ENCODE data around the gene PKP1.

The PKP1 gene

GRCh38 chr1:201371276-201371675, 88.0 kb downstream of the PKP1 start:
- DNase-seq (ENCODE audit: low read depth) = no peak

DNA sequence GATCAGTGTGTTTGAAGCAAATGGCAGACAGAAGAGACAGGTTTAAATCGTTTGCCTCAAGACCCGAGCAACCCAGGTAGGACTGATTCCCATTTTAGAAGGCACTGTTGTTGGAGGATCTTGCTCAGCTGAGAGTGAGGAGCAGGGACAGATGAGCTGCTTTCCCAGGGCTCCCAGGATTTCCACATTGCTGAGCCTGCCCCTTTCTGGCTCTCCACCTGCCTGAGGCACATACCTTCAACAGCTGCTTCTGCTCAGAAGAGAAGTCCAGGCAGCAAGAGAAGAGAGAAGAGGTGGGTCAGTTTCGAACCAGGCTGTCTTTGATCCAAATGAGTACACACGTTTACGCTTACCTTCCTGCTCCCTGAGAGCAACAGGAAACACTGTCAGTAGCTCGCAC, 88.5 kb downstream of the PKP1 start:
- no peak for DNase-seq (ENCODE audit: low read depth)

- DNase-seq (ENCODE audit: low read depth) = no peak
These were observed 91.1 kb downstream of the PKP1 start for GRCh38 chr1:201374364-201374763.

DNA sequence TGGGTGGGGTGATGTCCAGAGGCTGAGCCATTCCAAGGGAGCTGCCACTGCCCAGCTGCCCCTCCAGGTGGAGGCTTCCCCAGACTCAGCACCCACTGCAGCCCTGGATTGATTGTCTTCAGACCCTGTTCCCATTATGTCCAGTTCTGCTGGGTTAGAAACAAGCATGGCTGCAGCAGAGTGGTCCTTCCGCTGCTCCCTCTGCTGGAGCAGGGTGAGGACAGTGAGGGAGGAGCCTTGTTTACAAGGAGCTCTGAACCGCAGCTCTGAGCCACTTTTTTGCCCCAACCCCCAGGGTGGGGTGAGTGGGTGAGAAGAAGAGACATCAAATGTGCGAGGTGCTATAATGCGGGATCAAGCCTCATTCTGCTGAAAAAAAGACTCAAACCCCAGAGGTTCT, 91.9 kb downstream of the PKP1 start:
- DNase-seq (ENCODE audit: low read depth) = no peak

GRCh38 chr1:201376107-201376463, 92.8 kb downstream of the PKP1 start:
- DNase-seq (ENCODE audit: low read depth) = no peak

DNA sequence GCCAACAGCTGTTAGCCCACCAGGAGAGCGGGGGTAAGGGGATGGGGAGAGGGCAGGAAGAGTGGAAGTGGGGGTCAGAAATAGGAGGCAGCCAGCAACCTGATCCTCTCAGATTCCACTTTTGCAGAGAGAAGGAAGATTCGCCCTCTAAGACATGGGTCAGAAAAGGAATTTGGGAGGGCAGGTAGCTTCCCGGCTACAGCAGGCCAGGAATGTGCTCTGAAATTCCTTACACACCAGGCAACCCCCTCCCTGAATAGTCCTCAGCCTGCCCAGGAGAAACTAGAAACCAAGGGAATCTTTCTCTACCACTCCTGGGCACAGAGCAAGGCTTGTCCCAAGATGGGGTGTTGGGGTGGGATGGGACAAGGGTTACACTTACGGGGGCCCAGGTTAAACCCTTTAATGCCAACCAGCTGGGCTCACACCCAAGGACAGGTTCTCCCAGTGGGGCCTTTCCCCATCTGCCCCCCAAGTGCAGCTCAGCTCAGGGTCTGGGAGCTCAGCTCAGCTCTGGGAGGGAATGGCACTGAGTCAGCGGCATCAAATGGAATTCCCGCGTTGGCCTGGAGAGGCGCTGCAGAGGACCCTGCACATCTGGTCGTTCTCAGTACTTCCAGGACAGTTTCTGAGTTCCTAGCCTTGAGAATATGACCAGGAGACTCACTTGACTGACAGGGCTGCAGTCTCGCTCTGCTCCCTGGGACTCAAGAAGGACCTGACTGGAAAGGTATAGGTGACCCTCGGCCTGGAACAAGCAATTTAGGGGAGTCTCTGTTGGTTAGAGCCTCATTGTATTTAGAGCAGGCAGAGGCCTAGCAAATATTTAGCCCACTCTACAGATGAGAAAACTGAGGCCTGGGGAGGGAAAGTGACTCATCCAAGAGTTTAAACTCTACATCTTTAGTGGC, 93.4 kb downstream of the PKP1 start:
- no peak for DNase-seq (ENCODE audit: low read depth)

DNA sequence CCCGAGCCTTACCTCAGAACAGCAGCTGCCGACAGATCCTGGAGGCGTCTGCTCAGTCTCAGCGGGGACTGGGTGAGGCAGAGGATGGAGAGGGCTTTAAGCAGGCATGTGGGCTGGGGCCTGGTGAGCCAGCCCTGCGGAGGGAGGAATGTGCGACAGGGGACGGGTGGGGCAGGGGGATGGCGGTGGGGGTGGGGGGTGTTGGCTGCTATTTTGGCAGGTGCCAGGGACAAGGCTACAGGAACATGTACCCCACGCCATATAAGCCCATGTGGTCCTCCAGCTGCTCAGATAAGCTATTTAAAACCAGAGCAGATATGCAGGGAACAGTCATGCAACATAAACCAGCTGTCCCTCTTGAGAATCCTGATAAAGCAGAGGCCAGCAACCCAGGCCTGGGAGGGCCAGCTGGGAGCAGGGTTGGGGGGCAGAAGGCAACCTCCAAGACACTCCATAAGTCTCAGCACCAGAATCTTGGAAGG, 94.3 kb downstream of the PKP1 start, which contains the start of gene TNNT2:
Gene TNNT2 (minus strand): TSS at position 70 of the 482 bp plus-strand sequence. CDS start 4,426 bp downstream, outside the sequence.
- DNase-seq (ENCODE audit: low read depth) = no peak

- DNase-seq (ENCODE audit: low read depth) = no peak
These were observed 95.5 kb downstream of the PKP1 start for GRCh38 chr1:201378804-201379203.

- no peak for DNase-seq (ENCODE audit: low read depth)
These were observed 96.5 kb downstream of the PKP1 start for GRCh38 chr1:201379733-201380242.

DNA sequence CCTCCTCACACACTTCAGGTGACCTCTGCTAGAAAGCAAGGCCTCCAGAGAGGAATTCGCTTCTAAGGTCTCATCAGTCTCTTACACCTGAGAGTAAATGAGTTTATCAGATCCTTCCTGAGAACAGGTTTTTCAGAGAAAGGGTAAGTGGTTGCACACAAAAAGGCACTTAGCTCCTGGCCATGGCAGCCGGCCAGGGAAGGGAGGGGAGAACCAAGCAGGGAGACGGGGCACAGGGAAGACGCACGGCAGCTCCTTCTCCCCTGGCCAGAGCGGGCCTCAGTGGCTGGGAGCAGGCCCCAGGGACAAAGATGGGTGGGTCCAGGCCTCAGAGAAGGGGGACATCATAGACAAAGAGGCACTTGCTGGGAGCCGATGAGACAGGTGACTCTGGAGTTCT, 97.8 kb downstream of the PKP1 start:
- no peak for DNase-seq (ENCODE audit: low read depth)

Measured in activated T-helper 9 cell treated with anti-CD3 and anti-CD28 coated beads, Interleukin-2, amount 50 U/mL, for 16 hours (primary cell).